ENCODE results near the gene FBXO41. TPM values are rescaled to one million over a fixed set of nuclear protein-coding genes. Genes with fewer than 3 reads are reported as not detected.
A peak's percentile ranks its signal among the peaks of the same experiment; 100 is the strongest.

FBXO41 gene
- total RNA-seq, 4 donors from 2014 or later, result 1.1 to 8.2 (median 5.7) TPM

GRCh38 chr2:73292906-73293533 lies 8.7 kb upstream of the FBXO41 start:
- WGBS, result 0% methylated on average over 1 of the region's 64 CpGs
- peaks cover 94% of the 10 kb centered on the region for H3K27me3 ChIP-seq
- H3K4me3 ChIP-seq, result peak overlapping the region; percentile 53
- H3K36me3 ChIP-seq, result no peaks in the 10 kb centered on the region
- no peaks in the 10 kb centered on the region for H3K9me3 ChIP-seq
- H3K4me1 ChIP-seq, result peaks cover 30% of the 10 kb centered on the region
- no peak overlapping the region for H3K27ac ChIP-seq
- TF ChIP-seq POLR2AphosphoS5 (IDR thresholded peaks at IDR 0.05), result no peak
- TF ChIP-seq CTCF (IDR thresholded peaks at IDR 0.05), result no peak
- no peak for TF ChIP-seq EP300 (IDR thresholded peaks at IDR 0.05)
- no peak for TF ChIP-seq POLR2A (IDR thresholded peaks at IDR 0.05)
- no peak for DNase-seq (ENCODE audit: low spot score in 2 of 2)

GRCh38 chr2:73292316-73292905 lies 8.1 kb upstream of the FBXO41 start:
- peaks cover 91% of the 10 kb centered on the region for H3K27me3 ChIP-seq
- DNase-seq (ENCODE audit: low spot score in 2 of 2), result no peak

GRCh38 chr2:73291461-73292315 lies 7.4 kb upstream of the FBXO41 start:
- H3K4me3 ChIP-seq, result peak overlapping the region; percentile 33

More at GRCh38 chr2:73292316-73292905, 8.1 kb upstream of the FBXO41 start:
- H3K4me3 ChIP-seq, result no peak overlapping the region
- no peak for TF ChIP-seq POLR2AphosphoS5 (IDR thresholded peaks at IDR 0.05)
- no peak for TF ChIP-seq EP300 (IDR thresholded peaks at IDR 0.05)
- no peak for TF ChIP-seq CTCF (IDR thresholded peaks at IDR 0.05)
- no peak for TF ChIP-seq POLR2A (IDR thresholded peaks at IDR 0.05)
- no peaks in the 10 kb centered on the region for H3K36me3 ChIP-seq
- WGBS, result 4% methylated on average over 4 of the region's 38 CpGs
- H3K9me3 ChIP-seq, result no peaks in the 10 kb centered on the region
- H3K4me1 ChIP-seq, result peaks cover 30% of the 10 kb centered on the region
- H3K27ac ChIP-seq, result no peak overlapping the region

GRCh38 chr2:73291093-73291460 lies 6.8 kb upstream of the FBXO41 start:
- TF ChIP-seq EP300 (IDR thresholded peaks at IDR 0.05), result no peak
- no peak for TF ChIP-seq CTCF (IDR thresholded peaks at IDR 0.05)
- no peak for TF ChIP-seq POLR2AphosphoS5 (IDR thresholded peaks at IDR 0.05)
- TF ChIP-seq POLR2A (IDR thresholded peaks at IDR 0.05), result no peak
- H3K9me3 ChIP-seq, result no peaks in the 10 kb centered on the region
- peak overlapping the region; percentile 33 for H3K4me3 ChIP-seq
- H3K4me1 ChIP-seq, result peaks cover 30% of the 10 kb centered on the region
- no peak overlapping the region for H3K27ac ChIP-seq
- H3K36me3 ChIP-seq, result no peaks in the 10 kb centered on the region
- 4% methylated on average over 20 of the region's 34 CpGs for WGBS
- DNase-seq (ENCODE audit: low spot score in 2 of 2), result no peak
- H3K27me3 ChIP-seq, result peaks cover 91% of the 10 kb centered on the region

More at GRCh38 chr2:73291461-73292315, 7.4 kb upstream of the FBXO41 start:
- no peak for DNase-seq (ENCODE audit: low spot score in 2 of 2)
- no peak overlapping the region for H3K27ac ChIP-seq
- peaks cover 91% of the 10 kb centered on the region for H3K27me3 ChIP-seq
- no peaks in the 10 kb centered on the region for H3K9me3 ChIP-seq
- TF ChIP-seq EP300 (IDR thresholded peaks at IDR 0.05), result no peak
- no peak for TF ChIP-seq POLR2AphosphoS5 (IDR thresholded peaks at IDR 0.05)
- TF ChIP-seq POLR2A (IDR thresholded peaks at IDR 0.05), result no peak
- TF ChIP-seq CTCF (IDR thresholded peaks at IDR 0.05), result no peak
- 0% methylated on average over 16 of the region's 82 CpGs for WGBS
- H3K36me3 ChIP-seq, result no peaks in the 10 kb centered on the region
- H3K4me1 ChIP-seq, result peaks cover 30% of the 10 kb centered on the region

All from suprapubic skin (tissue), 4 donors.